ENCODE measurements around the gene RBMS2.
A peak's percentile ranks its signal among the peaks of the same experiment; 100 is the strongest.

RBMS2 gene

GRCh38 chr12:56591126-56591525, 69.5 kb downstream of the RBMS2 start:
- Histone ChIP-seq H3K36me3 (ENCODE audit: control insufficient read depth, insufficient read depth, low read length) (peaks cover 2% of the 10 kb centered on the region; the same call in 1 of the 2 replicates), H3K27me3 (replicated peaks; ENCODE audit: control insufficient read depth, insufficient read depth, low read length) (no peaks in the 10 kb centered on the region)
- no peak for DNase-seq (ENCODE audit: extremely low read depth, insufficient read length)

GRCh38 chr12:56591961-56592360, 70.3 kb downstream of the RBMS2 start:
- H3K27me3 ChIP-seq (replicated peaks; ENCODE audit: control insufficient read depth, insufficient read depth, low read length) = no peaks in the 10 kb centered on the region
- H3K36me3 ChIP-seq (ENCODE audit: control insufficient read depth, insufficient read depth, low read length) = peaks cover 6% of the 10 kb centered on the region; the same call in 1 of the 2 replicates
- no peak for DNase-seq (ENCODE audit: extremely low read depth, insufficient read length)
- TF ChIP-seq CTCF (IDR thresholded peaks at IDR 0.05; ENCODE audit: insufficient read depth, low read length, poor library complexity, severe bottlenecking) = no peak
- H3K4me3 ChIP-seq (replicated peaks; ENCODE audit: low read depth, low read length) = no peak overlapping the region

More at GRCh38 chr12:56591126-56591525, 69.5 kb downstream of the RBMS2 start:
- TF ChIP-seq CTCF (IDR thresholded peaks at IDR 0.05; ENCODE audit: insufficient read depth, low read length, poor library complexity, severe bottlenecking) = peak; percentile 4
- no peak overlapping the region for H3K4me3 ChIP-seq (replicated peaks; ENCODE audit: low read depth, low read length)

- peaks cover 12% of the 10 kb centered on the region for H3K36me3 ChIP-seq (ENCODE audit: control insufficient read depth, insufficient read depth, low read length)
- DNase-seq (ENCODE audit: extremely low read depth, insufficient read length) = no peak
- peak; percentile 80 for TF ChIP-seq CTCF (IDR thresholded peaks at IDR 0.05; ENCODE audit: insufficient read depth, low read length, poor library complexity, severe bottlenecking)
- no peak overlapping the region for H3K4me3 ChIP-seq (replicated peaks; ENCODE audit: low read depth, low read length)
- no peaks in the 10 kb centered on the region for H3K27me3 ChIP-seq (replicated peaks; ENCODE audit: control insufficient read depth, insufficient read depth, low read length)
These were observed 72.4 kb downstream of the RBMS2 start for GRCh38 chr12:56593909-56594621.

- TF ChIP-seq CTCF (IDR thresholded peaks at IDR 0.05; ENCODE audit: insufficient read depth, low read length, poor library complexity, severe bottlenecking) = no peak
- Histone ChIP-seq H3K4me3 (replicated peaks; ENCODE audit: low read depth, low read length) (no peak overlapping the region), H3K36me3 (ENCODE audit: control insufficient read depth, insufficient read depth, low read length) (peaks cover 32% of the 10 kb centered on the region), H3K27me3 (replicated peaks; ENCODE audit: control insufficient read depth, insufficient read depth, low read length) (no peaks in the 10 kb centered on the region)
- no peak for DNase-seq (ENCODE audit: extremely low read depth, insufficient read length)
These were observed 75.2 kb downstream of the RBMS2 start for GRCh38 chr12:56596815-56597214.

- Histone ChIP-seq H3K4me3 (replicated peaks; ENCODE audit: low read depth, low read length) (no peak overlapping the region), H3K27me3 (replicated peaks; ENCODE audit: control insufficient read depth, insufficient read depth, low read length) (no peaks in the 10 kb centered on the region), H3K36me3 (ENCODE audit: control insufficient read depth, insufficient read depth, low read length) (peaks cover 46% of the 10 kb centered on the region)
- no peak for DNase-seq (ENCODE audit: extremely low read depth, insufficient read length)
- no peak for TF ChIP-seq CTCF (IDR thresholded peaks at IDR 0.05; ENCODE audit: insufficient read depth, low read length, poor library complexity, severe bottlenecking)
These were observed 77.4 kb downstream of the RBMS2 start for GRCh38 chr12:56599041-56599440.
